Measurements from ENCODE around the gene PCDHB1.
"Not testable (repeated sequence)": the region's sequence is repeated elsewhere in the genome, so short reads cannot be mapped to it uniquely, and the experiment has no call there.

Gene PCDHB1

GRCh38 chr5:141084487-141084989, 33.4 kb downstream of the PCDHB1 start:
- DNase-seq = no peak

- peak; percentile 50 for DNase-seq
Measured at GRCh38 chr5:141094481-141095262, 43.5 kb downstream of the PCDHB1 start, which contains the start of gene PCDHB2. Gene PCDHB2, plus strand, starts transcription at chr5:141094615. Its CDS starts 176 bp downstream, at chr5:141094791.

DNA sequence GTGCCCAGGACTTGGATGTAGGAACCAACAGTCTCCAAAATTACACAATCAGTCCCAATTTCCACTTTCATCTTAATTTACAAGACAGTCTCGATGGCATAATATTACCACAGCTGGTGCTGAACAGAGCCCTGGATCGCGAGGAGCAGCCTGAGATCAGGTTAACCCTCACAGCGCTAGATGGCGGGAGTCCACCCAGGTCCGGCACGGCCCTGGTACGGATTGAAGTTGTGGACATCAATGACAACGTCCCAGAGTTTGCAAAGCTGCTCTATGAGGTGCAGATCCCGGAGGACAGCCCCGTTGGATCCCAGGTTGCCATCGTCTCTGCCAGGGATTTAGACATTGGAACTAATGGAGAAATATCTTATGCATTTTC, 44.1 kb downstream of the PCDHB1 start:
- no peak for DNase-seq

- not testable (repeated sequence) for DNase-seq
Measured at GRCh38 chr5:141096181-141096580, 45.0 kb downstream of the PCDHB1 start.

GRCh38 chr5:141096586-141096985, 45.4 kb downstream of the PCDHB1 start:
- not testable (repeated sequence) for DNase-seq

DNA sequence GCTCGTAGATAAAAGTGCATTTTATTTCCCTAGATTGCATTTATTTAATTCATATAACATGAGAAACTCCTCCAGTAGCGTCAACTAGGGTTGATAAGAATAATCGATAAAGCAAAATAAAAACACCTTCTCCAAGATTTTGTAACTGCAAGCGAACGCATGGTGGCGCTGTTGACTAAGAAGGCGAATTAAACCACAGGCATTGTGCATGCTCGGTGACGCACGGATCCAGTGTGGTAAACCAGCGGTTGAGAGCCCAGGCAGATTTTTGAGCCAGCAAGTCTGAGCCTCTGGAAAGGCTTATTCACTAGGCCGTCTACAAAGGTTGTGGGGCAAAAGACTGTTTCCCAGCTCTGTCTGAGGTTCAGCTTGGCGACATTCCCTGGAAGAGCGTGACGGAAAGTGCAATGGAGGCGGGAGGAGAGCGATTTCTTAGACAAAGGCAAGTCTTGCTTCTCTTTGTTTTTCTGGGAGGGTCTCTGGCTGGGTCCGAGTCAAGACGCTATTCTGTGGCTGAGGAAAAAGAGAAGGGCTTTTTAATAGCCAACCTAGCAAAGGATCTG, 49.1 kb downstream of the PCDHB1 start, which contains the start of gene PCDHB3:
PCDHB3 (plus strand) TSS at position 231 of the 563 bp plus-strand sequence; CDS start at position 408, 177 bp downstream.
- no peak for DNase-seq

GRCh38 chr5:141101059-141101458, 49.9 kb downstream of the PCDHB1 start:
- no peak for DNase-seq

DNA sequence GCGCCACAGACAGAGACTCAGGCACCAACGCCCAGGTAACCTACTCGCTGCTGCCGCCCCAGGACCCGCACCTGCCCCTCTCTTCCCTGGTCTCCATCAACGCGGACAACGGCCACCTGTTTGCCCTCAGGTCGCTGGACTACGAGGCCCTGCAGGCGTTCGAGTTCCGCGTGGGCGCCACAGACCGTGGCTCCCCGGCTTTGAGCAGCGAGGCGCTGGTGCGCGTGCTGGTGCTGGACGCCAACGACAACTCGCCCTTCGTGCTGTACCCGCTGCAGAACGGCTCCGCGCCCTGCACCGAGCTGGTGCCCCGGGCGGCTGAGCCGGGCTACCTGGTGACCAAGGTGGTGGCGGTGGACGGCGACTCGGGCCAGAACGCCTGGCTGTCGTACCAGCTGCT, 50.9 kb downstream of the PCDHB1 start:
- not testable (repeated sequence) for DNase-seq

- DNase-seq = not testable (repeated sequence)
Measured at GRCh38 chr5:141102471-141102870, 51.3 kb downstream of the PCDHB1 start.

- DNase-seq = no peak
Measured at GRCh38 chr5:141105350-141105749, 54.2 kb downstream of the PCDHB1 start.
